Measurements from ENCODE around the gene KCTD10.

The KCTD10 gene

GRCh38 chr12:109494348-109494881 is 17.3 kb upstream of the KCTD10 start:
- no peak for DNase-seq (ENCODE audit: low spot score)

GRCh38 chr12:109493938-109494337 is 16.8 kb upstream of the KCTD10 start:
- no peak for DNase-seq (ENCODE audit: low spot score)

- DNase-seq (ENCODE audit: low spot score) = no peak
Observed at GRCh38 chr12:109493090-109493489, 16.0 kb upstream of the KCTD10 start.

- no peak for DNase-seq (ENCODE audit: low spot score)
Observed at GRCh38 chr12:109492371-109492770, 15.3 kb upstream of the KCTD10 start.

- DNase-seq (ENCODE audit: low spot score) = no peak
Observed at GRCh38 chr12:109491671-109492070, 14.6 kb upstream of the KCTD10 start.

- DNase-seq (ENCODE audit: low spot score) = no peak
Observed at GRCh38 chr12:109489955-109490565, 13.0 kb upstream of the KCTD10 start.

- DNase-seq (ENCODE audit: low spot score) = no peak
Observed at GRCh38 chr12:109489016-109489954, 12.2 kb upstream of the KCTD10 start.

GRCh38 chr12:109488051-109488665 is 11.1 kb upstream of the KCTD10 start:
- no peak for DNase-seq (ENCODE audit: low spot score)

GRCh38 chr12:109487181-109488050 is 10.3 kb upstream of the KCTD10 start:
- no peak for DNase-seq (ENCODE audit: low spot score)

- no peak for DNase-seq (ENCODE audit: low spot score)
Observed at GRCh38 chr12:109485201-109485600, 8.1 kb upstream of the KCTD10 start.

GRCh38 chr12:109483346-109483745 is 6.2 kb upstream of the KCTD10 start:
- DNase-seq (ENCODE audit: low spot score) = no peak

GRCh38 chr12:109482894-109483293 is 5.8 kb upstream of the KCTD10 start:
- DNase-seq (ENCODE audit: low spot score) = no peak

- DNase-seq (ENCODE audit: low spot score) = no peak
Observed at GRCh38 chr12:109482491-109482890, 5.4 kb upstream of the KCTD10 start.

GRCh38 chr12:109481863-109482262 is 4.8 kb upstream of the KCTD10 start:
- no peak for DNase-seq (ENCODE audit: low spot score)

- no peak for DNase-seq (ENCODE audit: low spot score)
Observed at GRCh38 chr12:109480356-109480755, 3.3 kb upstream of the KCTD10 start.

- DNase-seq (ENCODE audit: low spot score) = no peak
Observed at GRCh38 chr12:109479761-109480160, 2.7 kb upstream of the KCTD10 start.

- no peak for DNase-seq (ENCODE audit: low spot score)
Observed at GRCh38 chr12:109477963-109478315, 839 bp upstream of the KCTD10 start.

GRCh38 chr12:109476807-109477184 is 304 bp downstream of the KCTD10 start:
- DNase-seq (ENCODE audit: low spot score) = no peak

GRCh38 chr12:109475993-109476806 is 900 bp downstream of the KCTD10 start:
- no peak for DNase-seq (ENCODE audit: low spot score)

- DNase-seq (ENCODE audit: low spot score) = no peak
Observed at GRCh38 chr12:109475121-109475520, 2.0 kb downstream of the KCTD10 start.

All from CD4-positive, alpha-beta T cell treated with Interleukin-15 for 4 hours (primary cell).